ENCODE measurements around the gene ATF6B. TPM values are rescaled to one million over a fixed set of nuclear protein-coding genes. Genes with fewer than 3 reads are reported as not detected.

The ATF6B gene
- total RNA-seq, 6 experiments from 2014 or later, result 15.2 to 35.5 (median 33.2) TPM

GRCh38 chr6:32074996-32075532 is 53.0 kb downstream of the ATF6B start:
- DNase-seq, result no peak
- Histone ChIP-seq H3K4me1 (no peaks in the 10 kb centered on the region), H3K27ac (no peak overlapping the region), H3K9me3 (no peaks in the 10 kb centered on the region), H3K36me3 (no peaks in the 10 kb centered on the region), H3K4me3 (no peak overlapping the region), H3K27me3 (no peaks in the 10 kb centered on the region)
- ATAC-seq, result no peak
- no peak for TF ChIP-seq CTCF (IDR thresholded peaks at IDR 0.05)
- TF ChIP-seq POLR2A (IDR thresholded peaks at IDR 0.05), result no peak
- intact Hi-C loops (cut with DNase I), result no loop called here
- WGBS (ENCODE audit: insufficient coverage, low coverage, low lambda C conversion rate, missing lambda C conversion rate), result 94% methylated on average over 8 of the region's 8 CpGs

GRCh38 chr6:32073613-32074012 is 54.4 kb downstream of the ATF6B start:
- Histone ChIP-seq H3K36me3 (no peaks in the 10 kb centered on the region), H3K27me3 (no peaks in the 10 kb centered on the region), H3K4me3 (no peak overlapping the region), H3K9me3 (no peaks in the 10 kb centered on the region), H3K27ac (no peak overlapping the region), H3K4me1 (no peaks in the 10 kb centered on the region)
- ATAC-seq (no peak), DNase-seq (no peak)
- WGBS (ENCODE audit: insufficient coverage, low coverage, low lambda C conversion rate, missing lambda C conversion rate), result 75% methylated on average over 6 of the region's 10 CpGs
- intact Hi-C loops (cut with DNase I), result no loop called here
- TF ChIP-seq POLR2A (IDR thresholded peaks at IDR 0.05) (no peak), CTCF (IDR thresholded peaks at IDR 0.05) (no peak)

- intact Hi-C loops (cut with DNase I), result no loop called here
- no peak overlapping the region for H3K4me3 ChIP-seq
- H3K9me3 ChIP-seq, result no peaks in the 10 kb centered on the region
- WGBS (ENCODE audit: insufficient coverage, low coverage, low lambda C conversion rate, missing lambda C conversion rate), result 61% methylated on average over 3 of the region's 3 CpGs
- no peaks in the 10 kb centered on the region for H3K27me3 ChIP-seq
- TF ChIP-seq POLR2A (IDR thresholded peaks at IDR 0.05) (no peak), CTCF (IDR thresholded peaks at IDR 0.05) (no peak)
- DNase-seq, result no peak
- H3K36me3 ChIP-seq, result no peaks in the 10 kb centered on the region
- ATAC-seq, result no peak
- H3K27ac ChIP-seq, result no peak overlapping the region
- H3K4me1 ChIP-seq, result no peaks in the 10 kb centered on the region
Measured at GRCh38 chr6:32073101-32073500, 54.9 kb downstream of the ATF6B start.

- Histone ChIP-seq H3K4me3 (no peak overlapping the region), H3K4me1 (no peaks in the 10 kb centered on the region), H3K27me3 (no peaks in the 10 kb centered on the region), H3K27ac (no peak overlapping the region), H3K9me3 (no peaks in the 10 kb centered on the region), H3K36me3 (no peaks in the 10 kb centered on the region)
- DNase-seq (no peak), ATAC-seq (no peak)
- WGBS (ENCODE audit: insufficient coverage, low coverage, low lambda C conversion rate, missing lambda C conversion rate), result 80% methylated on average over 11 of the region's 16 CpGs
- intact Hi-C loops (cut with DNase I), result no loop called here
- TF ChIP-seq POLR2A (IDR thresholded peaks at IDR 0.05) (no peak), CTCF (IDR thresholded peaks at IDR 0.05) (no peak)
Measured at GRCh38 chr6:32070814-32071543, 57.1 kb downstream of the ATF6B start.

Data from right lobe of liver (tissue), 6 donors.